Umbilical cord (tissue), 2 donors: ENCODE measurements around the gene RABGAP1. TPM values are rescaled to one million over a fixed set of nuclear protein-coding genes. Genes with fewer than 3 reads are reported as not detected.
A peak's percentile ranks its signal among the peaks of the same experiment; 100 is the strongest.

Experiments used
- DNase-seq: peaks from one replicate; pipeline ENCODE4 v3.0.0-alpha.2; 2015; ENCODE audit warnings: low spot score
- total RNA-seq: library from RNA; depleted of rRNA; stranded (reverse); fragments of >200 nt; gene quantifications from one replicate; pipeline ENCODE4 v1.2.3, GENCODE V29; 2014; ENCODE audit warnings: low replicate concordance; ENCODE audit not compliant: insufficient read depth

RABGAP1 gene
- total RNA-seq, 1 donor from 2014 or later, result 226 TPM

GRCh38 chr9:122944960-122945888, 4.4 kb downstream of the RABGAP1 start:
- DNase-seq, result no peak

- no peak for DNase-seq
These were observed 5.7 kb downstream of the RABGAP1 start for GRCh38 chr9:122946461-122947005.

- DNase-seq, result no peak
These were observed 7.5 kb downstream of the RABGAP1 start for GRCh38 chr9:122948313-122948712.

- no peak for DNase-seq
These were observed 8.9 kb downstream of the RABGAP1 start for GRCh38 chr9:122949696-122950095.

GRCh38 chr9:122950263-122950662, 9.4 kb downstream of the RABGAP1 start:
- DNase-seq, result no peak

- DNase-seq, result no peak
These were observed 10.2 kb downstream of the RABGAP1 start for GRCh38 chr9:122951056-122951455.

GRCh38 chr9:122954253-122954691, 13.5 kb downstream of the RABGAP1 start:
- DNase-seq, result no peak

- no peak for DNase-seq
These were observed 15.1 kb downstream of the RABGAP1 start for GRCh38 chr9:122955961-122956360.

GRCh38 chr9:122961139-122961538, 20.3 kb downstream of the RABGAP1 start:
- DNase-seq, result no peak

GRCh38 chr9:122975196-122975595, 34.4 kb downstream of the RABGAP1 start:
- peak; percentile 6 for DNase-seq

- DNase-seq, result no peak
These were observed 37.8 kb downstream of the RABGAP1 start for GRCh38 chr9:122978601-122979000.

GRCh38 chr9:122986010-122986409, 45.2 kb downstream of the RABGAP1 start:
- no peak for DNase-seq

GRCh38 chr9:122988141-122988540, 47.3 kb downstream of the RABGAP1 start:
- no peak for DNase-seq

- no peak for DNase-seq
These were observed 48.3 kb downstream of the RABGAP1 start for GRCh38 chr9:122988920-122989621.

- DNase-seq, result peak; percentile 62
These were observed 50.6 kb downstream of the RABGAP1 start for GRCh38 chr9:122991370-122991830.

- no peak for DNase-seq
These were observed 55.8 kb downstream of the RABGAP1 start for GRCh38 chr9:122996586-122996985.

GRCh38 chr9:122998448-122998847, 57.6 kb downstream of the RABGAP1 start:
- no peak for DNase-seq

- DNase-seq, result no peak
These were observed 59.7 kb downstream of the RABGAP1 start for GRCh38 chr9:123000371-123001068.

- peak; percentile 51 for DNase-seq
These were observed 61.9 kb downstream of the RABGAP1 start for GRCh38 chr9:123002754-123003153.

GRCh38 chr9:123003466-123003865, 62.6 kb downstream of the RABGAP1 start:
- DNase-seq, result peak; percentile 32

- peak; percentile 57 for DNase-seq
These were observed 65.1 kb downstream of the RABGAP1 start for GRCh38 chr9:123005964-123006363.

- DNase-seq, result no peak
These were observed 66.4 kb downstream of the RABGAP1 start for GRCh38 chr9:123007269-123007668.
